Omental fat pad (tissue), 4 donors: ENCODE data around the gene BPGM. TPM values are rescaled to one million over a fixed set of nuclear protein-coding genes. Genes with fewer than 3 reads are reported as not detected.
"Not testable (repeated sequence)": the region's sequence is repeated elsewhere in the genome, so short reads cannot be mapped to it uniquely, and the experiment has no call there.

Source experiments
- ATAC-seq: fragments of 150-250 bp; one replicate; pipeline ENCODE4 v1.9.1; 2016; ENCODE audit warnings: mild to moderate bottlenecking, moderate library complexity; ENCODE audit not compliant: low FRiP score
- DNase-seq: peaks from one replicate; pipeline ENCODE4 v3.0.0-alpha.2; 2019; ENCODE audit warnings: low spot score
- total RNA-seq, 4 donors: library from RNA; depleted of rRNA; stranded (reverse); fragments of >200 nt; gene quantifications; one replicate each; pipeline ENCODE4 v1.1.0, GENCODE V29; 2016
- TF ChIP-seq, protein P1 (sequence below), 3 donors: fragments of 450-650 bp; IDR thresholded peaks; one replicate each; pipeline ENCODE4 v1.5.1; 2016 to 2017; ENCODE audit warnings: antibody characterized with exemption in 3 of 3, mild to moderate bottlenecking in 3 of 3, moderate library complexity in 2 of 3

The BPGM gene
- total RNA-seq, 4 donors from 2014 or later = 6.6 to 20.0 (median 13.5) TPM

DNA sequence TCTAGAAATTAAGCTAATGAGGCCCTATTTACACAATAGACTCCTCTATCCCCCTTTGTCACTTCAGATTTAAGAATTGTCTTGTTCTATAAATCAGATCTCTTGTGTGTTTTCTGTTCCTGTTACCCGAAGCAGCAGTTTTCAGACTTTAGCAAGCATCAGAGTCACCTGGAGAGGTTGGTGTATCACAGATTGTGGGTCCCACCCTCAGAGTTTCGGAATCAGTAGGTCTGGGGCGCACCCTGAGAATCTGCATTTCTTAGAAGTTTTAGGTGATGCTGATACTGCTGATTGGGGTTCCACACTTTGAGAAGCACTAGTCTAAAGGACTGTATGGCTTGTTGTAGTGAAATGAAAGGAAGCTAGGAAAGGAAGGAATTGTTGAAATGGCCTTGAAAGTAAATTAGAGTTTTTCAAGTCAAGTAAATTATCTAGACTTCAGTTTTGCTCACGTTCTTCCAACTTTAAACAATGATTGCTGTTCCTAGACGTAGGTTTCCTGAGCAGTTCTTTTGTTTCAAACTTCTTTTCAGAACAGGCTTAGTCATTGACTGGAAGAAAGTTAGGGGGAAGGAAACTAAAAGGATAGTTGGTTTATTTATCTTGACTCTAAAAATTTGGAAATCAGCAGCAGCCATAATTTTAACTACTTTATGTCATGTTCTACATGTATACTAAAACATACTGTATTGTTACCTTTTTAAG is 15.7 kb downstream of the BPGM start:
- TF ChIP-seq, protein P1, sequence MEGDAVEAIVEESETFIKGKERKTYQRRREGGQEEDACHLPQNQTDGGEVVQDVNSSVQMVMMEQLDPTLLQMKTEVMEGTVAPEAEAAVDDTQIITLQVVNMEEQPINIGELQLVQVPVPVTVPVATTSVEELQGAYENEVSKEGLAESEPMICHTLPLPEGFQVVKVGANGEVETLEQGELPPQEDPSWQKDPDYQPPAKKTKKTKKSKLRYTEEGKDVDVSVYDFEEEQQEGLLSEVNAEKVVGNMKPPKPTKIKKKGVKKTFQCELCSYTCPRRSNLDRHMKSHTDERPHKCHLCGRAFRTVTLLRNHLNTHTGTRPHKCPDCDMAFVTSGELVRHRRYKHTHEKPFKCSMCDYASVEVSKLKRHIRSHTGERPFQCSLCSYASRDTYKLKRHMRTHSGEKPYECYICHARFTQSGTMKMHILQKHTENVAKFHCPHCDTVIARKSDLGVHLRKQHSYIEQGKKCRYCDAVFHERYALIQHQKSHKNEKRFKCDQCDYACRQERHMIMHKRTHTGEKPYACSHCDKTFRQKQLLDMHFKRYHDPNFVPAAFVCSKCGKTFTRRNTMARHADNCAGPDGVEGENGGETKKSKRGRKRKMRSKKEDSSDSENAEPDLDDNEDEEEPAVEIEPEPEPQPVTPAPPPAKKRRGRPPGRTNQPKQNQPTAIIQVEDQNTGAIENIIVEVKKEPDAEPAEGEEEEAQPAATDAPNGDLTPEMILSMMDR (IDR thresholded peaks at IDR 0.05) = no peak
- ATAC-seq (no peak), DNase-seq (no peak)

DNA sequence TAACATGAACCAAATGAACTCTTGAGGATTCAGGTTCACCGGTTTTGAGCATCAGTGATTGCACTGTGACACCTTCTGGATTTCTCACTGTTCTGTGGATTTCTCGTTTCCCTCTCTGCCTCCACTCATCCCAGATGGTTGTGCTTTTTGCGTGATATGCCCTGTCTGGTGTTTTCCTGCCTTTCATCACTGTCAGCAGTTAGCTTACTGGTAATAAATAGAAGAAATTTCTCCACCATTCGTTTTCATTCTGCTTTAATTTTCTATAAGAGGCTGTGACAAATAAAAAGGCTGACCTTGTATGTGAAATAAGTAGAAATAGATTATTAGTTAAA is 16.2 kb downstream of the BPGM start:
- no peak for DNase-seq
- ATAC-seq = no peak
- TF ChIP-seq, protein P1 (IDR thresholded peaks at IDR 0.05) = no peak

DNA sequence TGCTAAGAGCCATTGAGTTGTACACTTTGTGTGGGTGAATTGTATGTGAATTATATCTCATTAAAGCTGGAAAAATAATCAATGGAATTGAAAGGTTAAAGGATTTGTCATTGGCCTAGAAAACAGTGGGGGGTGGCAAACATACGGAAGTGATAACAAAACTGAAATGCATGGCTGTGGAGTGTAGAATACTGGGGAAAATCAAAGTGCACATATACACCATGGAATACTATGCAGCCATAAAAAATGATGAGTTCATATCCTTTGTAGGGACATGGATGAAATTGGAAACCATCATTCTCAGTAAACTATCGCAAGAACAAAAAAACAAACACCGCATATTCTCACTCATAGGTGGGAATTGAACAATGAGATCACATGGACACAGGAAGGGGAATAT is 18.4 kb downstream of the BPGM start:
- not testable (repeated sequence) for ATAC-seq, DNase-seq

DNA sequence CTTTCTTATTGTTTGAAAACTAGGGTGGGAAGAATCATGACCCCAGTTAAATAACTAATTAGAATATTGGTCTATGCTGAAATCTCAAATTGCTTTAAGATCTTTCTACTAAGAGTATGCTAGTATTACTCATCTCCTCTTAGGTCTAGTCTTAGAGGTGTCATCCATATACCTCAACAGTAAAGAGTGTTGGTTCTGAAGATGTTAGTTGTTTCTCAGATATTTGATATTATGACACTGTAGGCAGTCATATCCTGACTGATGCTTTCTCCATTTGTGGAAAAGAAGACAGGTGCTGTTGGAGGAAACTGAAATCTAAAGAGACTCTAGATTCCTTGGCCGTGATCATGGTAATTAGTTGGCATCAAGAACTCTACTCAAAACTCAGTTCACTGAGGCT is 21.2 kb downstream of the BPGM start:
- no peak for ATAC-seq
- TF ChIP-seq, protein P1 (IDR thresholded peaks at IDR 0.05) = no peak
- DNase-seq = no peak

DNA sequence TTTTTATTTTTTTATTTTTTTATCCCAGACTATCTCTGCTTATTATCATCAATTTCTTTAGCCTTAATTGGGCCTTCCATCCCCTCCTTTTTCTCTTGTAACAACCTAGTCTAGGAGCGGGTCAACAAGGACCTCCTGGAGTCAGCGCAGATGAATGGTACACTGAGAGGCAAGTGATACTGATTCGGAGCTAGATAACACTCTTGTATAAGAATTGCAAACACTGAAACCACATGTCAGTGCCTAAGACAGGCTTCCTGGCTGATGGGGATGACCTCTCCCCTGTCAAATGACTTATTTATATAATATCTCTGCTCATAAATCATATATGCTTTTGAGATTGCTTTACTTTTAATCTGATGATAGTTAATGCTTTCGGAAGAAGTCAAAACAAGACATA is 22.7 kb downstream of the BPGM start:
- TF ChIP-seq, protein P1 (IDR thresholded peaks at IDR 0.05) = no peak
- ATAC-seq (no peak), DNase-seq (no peak)

DNA sequence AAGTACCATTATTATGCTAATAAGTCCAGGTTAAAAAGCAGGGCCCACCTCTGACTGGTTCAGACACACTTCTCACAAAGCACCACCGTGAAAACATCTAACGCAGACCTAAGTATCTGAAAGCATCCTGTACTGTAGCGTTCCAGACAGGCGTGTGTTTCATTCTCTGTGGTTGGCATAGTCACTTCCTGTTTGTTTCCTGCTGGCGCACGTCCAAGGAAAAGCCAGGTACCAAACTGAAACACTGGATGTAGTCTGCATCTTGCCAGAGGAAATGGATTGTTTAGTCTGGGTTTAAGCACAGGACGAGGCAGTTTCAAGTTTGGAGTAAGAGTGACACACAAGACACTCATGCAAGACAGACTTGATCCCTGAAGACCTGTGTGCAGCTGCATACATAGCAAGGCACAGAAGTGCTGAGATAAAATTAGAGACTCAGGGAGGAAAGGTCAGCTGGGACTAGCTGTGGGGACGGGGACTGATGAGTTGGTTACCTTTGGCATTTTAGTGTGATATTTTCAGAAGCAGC is 23.3 kb downstream of the BPGM start:
- ATAC-seq (no peak), DNase-seq (no peak)
- TF ChIP-seq, protein P1 (IDR thresholded peaks at IDR 0.05) = no peak

DNA sequence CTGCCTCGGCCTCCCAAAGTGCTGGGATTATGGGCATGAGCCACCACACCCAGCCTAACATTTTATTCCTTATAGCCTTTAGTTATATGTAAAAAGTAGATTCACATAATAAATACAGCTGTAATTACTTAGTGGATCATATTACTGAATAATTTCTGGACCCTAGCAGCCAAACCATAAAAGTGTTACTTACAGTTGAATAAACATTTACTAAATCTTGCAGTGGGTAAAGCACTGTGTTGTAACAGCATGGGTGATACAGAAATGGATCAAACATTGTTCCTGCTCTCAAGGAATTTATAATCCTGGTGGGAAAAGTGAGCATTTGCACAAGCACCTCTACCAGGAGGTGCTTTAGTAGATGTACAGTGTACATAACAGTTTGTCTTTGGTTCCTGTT is 25.0 kb downstream of the BPGM start:
- ATAC-seq = no peak

More for the DNA sequence above, 25.0 kb downstream of the BPGM start:
- TF ChIP-seq, protein P1 (IDR thresholded peaks at IDR 0.05) = no peak
- DNase-seq = no peak
